Transverse colon (tissue), 4 donors: Measurements from ENCODE around the gene PPM1J.

Experiments used
- EP300 ChIP-seq: sonication (generic); formaldehyde crosslinking; IDR thresholded peaks from one replicate; pipeline ENCODE4 v1.6.1; 2017; ENCODE audit warnings: antibody characterized with exemption, low read depth
- POLR2A ChIP-seq: fragments of 450-650 bp; IDR thresholded peaks from one replicate; pipeline ENCODE4 v1.6.1; 2016; ENCODE audit warnings: antibody characterized with exemption, mild to moderate bottlenecking, moderate library complexity
- POLR2AphosphoS5 ChIP-seq, 3 donors: sonication (generic); formaldehyde crosslinking; IDR thresholded peaks; one replicate each; pipeline ENCODE4 v1.6.1; 2016; ENCODE audit warnings: antibody characterized with exemption in 3 of 3
- TF ChIP-seq, protein P1 (sequence below), 5 experiments: fragments of 200-600 bp in 3 of 5; fragments of 450-650 bp in 2 of 5; sonication (generic) in 3 of 5; IDR thresholded peaks; 1 replicate in 2 of 5; 2 replicates in 3 of 5; pipeline ENCODE4 v1.5.1; 2016 to 2017; ENCODE audit warnings: antibody characterized with exemption in 5 of 5, inconsistent platforms in 3 of 5, mild to moderate bottlenecking in 2 of 5, moderate library complexity in 1 of 5

DNA sequence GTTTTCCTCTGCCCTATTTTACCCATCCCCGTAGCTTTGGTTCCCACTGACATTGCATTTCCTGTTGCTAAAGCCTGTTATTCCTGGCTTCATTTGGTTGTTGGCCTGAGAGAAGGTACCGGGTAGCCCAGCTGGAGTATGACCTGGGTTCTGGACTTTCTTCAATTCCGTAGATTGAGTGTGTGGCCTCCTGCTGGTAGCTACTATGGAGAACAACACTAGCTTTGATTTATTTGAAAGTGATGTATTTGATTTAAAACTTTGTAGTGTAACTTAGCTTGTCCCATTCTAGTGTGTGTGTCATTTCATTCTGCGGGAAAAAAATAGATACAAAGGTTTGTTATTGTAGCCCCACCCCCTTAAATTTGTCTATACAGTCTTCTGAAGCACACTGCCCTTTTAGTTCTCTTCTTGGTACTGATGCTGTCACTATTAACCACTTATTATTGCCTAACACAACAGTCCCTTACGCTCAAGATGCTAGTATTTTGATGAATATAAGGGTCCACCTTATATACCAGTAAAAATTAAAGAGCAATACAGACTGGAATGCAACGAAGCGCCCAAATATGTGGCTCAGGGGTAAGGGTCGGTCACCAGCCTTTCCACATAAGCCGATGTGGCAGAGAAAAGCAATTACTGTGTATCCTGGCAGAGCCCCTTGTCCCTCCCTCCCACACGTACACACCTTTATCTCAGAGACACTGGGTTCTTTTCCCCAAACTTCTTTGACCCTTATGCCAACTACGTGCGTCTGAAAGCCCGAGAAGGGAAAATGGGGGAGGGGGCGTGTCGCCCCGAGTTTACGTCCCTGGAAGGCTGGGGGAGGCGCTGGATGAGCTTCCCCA, 41.3 kb downstream of the PPM1J start:
- TF ChIP-seq, protein P1, sequence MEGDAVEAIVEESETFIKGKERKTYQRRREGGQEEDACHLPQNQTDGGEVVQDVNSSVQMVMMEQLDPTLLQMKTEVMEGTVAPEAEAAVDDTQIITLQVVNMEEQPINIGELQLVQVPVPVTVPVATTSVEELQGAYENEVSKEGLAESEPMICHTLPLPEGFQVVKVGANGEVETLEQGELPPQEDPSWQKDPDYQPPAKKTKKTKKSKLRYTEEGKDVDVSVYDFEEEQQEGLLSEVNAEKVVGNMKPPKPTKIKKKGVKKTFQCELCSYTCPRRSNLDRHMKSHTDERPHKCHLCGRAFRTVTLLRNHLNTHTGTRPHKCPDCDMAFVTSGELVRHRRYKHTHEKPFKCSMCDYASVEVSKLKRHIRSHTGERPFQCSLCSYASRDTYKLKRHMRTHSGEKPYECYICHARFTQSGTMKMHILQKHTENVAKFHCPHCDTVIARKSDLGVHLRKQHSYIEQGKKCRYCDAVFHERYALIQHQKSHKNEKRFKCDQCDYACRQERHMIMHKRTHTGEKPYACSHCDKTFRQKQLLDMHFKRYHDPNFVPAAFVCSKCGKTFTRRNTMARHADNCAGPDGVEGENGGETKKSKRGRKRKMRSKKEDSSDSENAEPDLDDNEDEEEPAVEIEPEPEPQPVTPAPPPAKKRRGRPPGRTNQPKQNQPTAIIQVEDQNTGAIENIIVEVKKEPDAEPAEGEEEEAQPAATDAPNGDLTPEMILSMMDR (IDR thresholded peaks at IDR 0.05) = peak; percentile 34 to 64 (median 43)
- TF ChIP-seq POLR2A (no peak), EP300 (no peak), POLR2AphosphoS5 (IDR thresholded peaks at IDR 0.05) (no peak)
